Measurements from ENCODE around the gene DCUN1D3. TPM values are rescaled to one million over a fixed set of nuclear protein-coding genes. Genes with fewer than 3 reads are reported as not detected.
"Not testable (repeated sequence)": the region's sequence is repeated elsewhere in the genome, so short reads cannot be mapped to it uniquely, and the experiment has no call there.

Gene DCUN1D3, protein sequence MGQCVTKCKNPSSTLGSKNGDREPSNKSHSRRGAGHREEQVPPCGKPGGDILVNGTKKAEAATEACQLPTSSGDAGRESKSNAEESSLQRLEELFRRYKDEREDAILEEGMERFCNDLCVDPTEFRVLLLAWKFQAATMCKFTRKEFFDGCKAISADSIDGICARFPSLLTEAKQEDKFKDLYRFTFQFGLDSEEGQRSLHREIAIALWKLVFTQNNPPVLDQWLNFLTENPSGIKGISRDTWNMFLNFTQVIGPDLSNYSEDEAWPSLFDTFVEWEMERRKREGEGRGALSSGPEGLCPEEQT
- total RNA-seq (10 to 100 TPM; 12.7 to 13.2 TPM), polyA plus RNA-seq (1.4 TPM)

DNA sequence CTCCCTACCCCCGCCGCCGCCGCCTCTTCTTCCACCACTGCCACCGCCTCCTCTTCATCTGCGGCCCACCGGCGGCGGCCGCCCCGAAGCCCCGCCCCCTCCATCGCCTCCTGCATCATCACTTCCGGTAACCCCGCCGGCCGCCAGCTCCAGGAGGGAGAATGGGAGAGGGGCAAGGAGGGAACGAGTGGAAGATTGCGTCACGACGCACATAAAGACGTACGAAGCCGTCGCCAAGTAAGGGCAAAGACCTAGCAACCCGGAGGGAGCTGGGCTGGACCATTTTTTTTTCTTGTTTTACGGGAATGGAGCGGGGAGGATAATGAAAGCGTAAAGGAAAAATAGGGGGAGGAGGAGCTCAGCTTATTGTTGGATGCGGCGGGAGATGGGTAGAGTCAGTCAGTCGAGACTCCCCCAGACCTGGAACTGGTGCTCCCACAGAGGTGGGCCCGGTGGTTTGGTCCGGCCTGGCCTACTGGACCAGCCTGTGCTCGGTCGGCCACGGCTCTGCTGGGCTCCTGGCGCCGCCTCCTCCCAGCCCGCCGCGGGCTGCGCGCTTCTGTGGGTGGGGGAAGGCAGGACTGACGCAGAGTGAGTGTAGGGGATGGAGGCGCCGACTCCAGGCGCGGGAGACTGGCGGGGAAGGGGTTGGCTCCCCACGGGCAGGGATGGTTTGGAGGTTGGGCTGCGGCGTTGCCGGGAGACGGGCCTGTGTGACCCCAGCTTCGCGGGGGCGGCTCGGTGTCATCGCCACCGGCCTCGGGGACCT is at the start of gene DCUN1D3, which contains the start of gene LYRM1:
DCUN1D3 (minus strand) TSS at position 60 of the 769 bp plus-strand sequence. CDS start 37,820 bp downstream, outside the sequence.
LYRM1 (plus strand) TSS at position 473 of the 769 bp plus-strand sequence. CDS start 14,785 bp downstream, outside the sequence.
- H3K4me3 ChIP-seq (ENCODE audit: low read length): peak within 1 kb of the TSS; percentile 91
- no peaks in the 10 kb centered on the region for H3K36me3 ChIP-seq (ENCODE audit: insufficient read depth, low read length)
- peaks cover 62 to 80% (median 76%) of the 10 kb centered on the region in 3 donors for H3K4me1 Mint-ChIP-seq
- H3K27me3 Mint-ChIP-seq: peaks cover 0 to 4% of the 10 kb centered on the region in 2 donors
- peak within 1 kb of the TSS; percentile 93 to 100 (median 98) for H3K27ac Mint-ChIP-seq
- H3K9me3 Mint-ChIP-seq: peaks cover 0 to 1% (median 0%) of the 10 kb centered on the region in 5 donors
- H3K27me3 ChIP-seq (ENCODE audit: insufficient read depth, low read length, poor library complexity, severe bottlenecking): no peaks in the 10 kb centered on the region
- ChIA-PET CTCF (interaction anchor here (0.6 to 3.3 kb wide), 4 partner anchors 26 to 160 kb away, joined by 3 to 15 read pairs (median 4); no protein-coding TSS in a partner anchor), POLR2A (interaction anchor here (0.5 to 1.7 kb wide), 4 partner anchors 19 to 26 kb away, joined by 3 to 6 read pairs (median 4); no protein-coding TSS in a partner anchor)
- peaks cover 42% of the 10 kb centered on the region for H3K4me1 ChIP-seq (ENCODE audit: insufficient read depth, low read length)
- peaks cover 0 to 21% (median 8%) of the 10 kb centered on the region in 3 donors for H3K36me3 Mint-ChIP-seq
- H3K9me3 ChIP-seq (ENCODE audit: low read length): no peaks in the 10 kb centered on the region
- H3K27ac ChIP-seq (ENCODE audit: low read depth, low read length): peak within 1 kb of the TSS; percentile 96
- peak within 1 kb of the TSS; percentile 90 to 97 (median 94) for H3K4me3 Mint-ChIP-seq
- DNase-seq: peak; percentile 78 to 89 (median 85)

DNA sequence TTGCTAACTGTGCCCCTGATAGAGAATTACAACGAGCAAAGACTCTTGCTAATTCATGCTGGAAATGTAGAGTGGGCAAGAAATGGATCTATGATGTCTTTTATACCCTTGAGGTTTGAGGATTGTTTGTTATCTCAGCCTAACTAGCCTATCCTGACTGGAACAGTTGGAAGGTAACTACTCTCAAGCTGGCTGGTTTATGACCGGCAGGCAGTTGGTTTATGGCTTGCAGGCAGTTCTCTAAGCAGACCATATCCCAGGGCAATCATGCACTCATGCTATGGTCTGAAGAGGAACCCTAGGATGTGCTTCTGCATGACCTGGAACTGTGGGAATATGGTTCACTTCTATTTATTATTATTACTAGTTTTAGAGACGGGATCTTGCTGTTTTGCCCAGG is 49.5 kb upstream of the DCUN1D3 start:
- no peaks in the 10 kb centered on the region for H3K36me3 Mint-ChIP-seq
- H3K4me1 Mint-ChIP-seq: peaks cover 0 to 6% (median 5%) of the 10 kb centered on the region in 3 donors
- H3K27me3 ChIP-seq (ENCODE audit: insufficient read depth, low read length, poor library complexity, severe bottlenecking): no peaks in the 10 kb centered on the region
- H3K9me3 Mint-ChIP-seq: no peaks in the 10 kb centered on the region
- no peaks in the 10 kb centered on the region for H3K36me3 ChIP-seq (ENCODE audit: insufficient read depth, low read length)
- H3K9me3 ChIP-seq (ENCODE audit: low read length): no peaks in the 10 kb centered on the region
- H3K4me1 ChIP-seq (ENCODE audit: insufficient read depth, low read length): no peaks in the 10 kb centered on the region
- no peak overlapping the region for H3K27ac Mint-ChIP-seq
- POLR2A ChIA-PET: no interaction called here
- no peak for DNase-seq
- H3K27me3 Mint-ChIP-seq: peaks cover 3 to 4% of the 10 kb centered on the region in 2 donors
- no peak overlapping the region for H3K4me3 ChIP-seq (ENCODE audit: low read length)
- no peak overlapping the region for H3K4me3 Mint-ChIP-seq
- no peak overlapping the region for H3K27ac ChIP-seq (ENCODE audit: low read depth, low read length)
- CTCF ChIA-PET: no interaction called here

DNA sequence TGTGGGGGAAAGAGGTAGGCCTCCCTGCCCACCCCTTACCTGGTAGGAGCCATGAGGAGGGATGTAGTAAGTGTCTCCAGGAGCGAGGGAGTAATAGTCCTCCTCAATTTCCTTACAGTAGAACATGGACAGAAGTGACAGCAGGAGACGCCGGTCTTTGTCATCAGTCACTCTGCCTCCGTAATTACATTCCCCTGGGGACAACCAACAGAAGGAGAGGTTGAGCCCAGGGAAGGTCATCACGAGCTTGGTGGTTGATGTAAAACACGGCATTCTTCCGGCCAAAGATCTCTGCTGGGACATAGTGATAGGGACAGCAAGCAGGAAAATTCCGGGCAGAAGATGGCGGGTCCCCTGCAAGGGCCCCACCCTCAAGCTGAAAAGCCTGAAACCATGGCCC is 48.3 kb upstream of the DCUN1D3 start:
- POLR2A ChIA-PET: no interaction called here

DNA sequence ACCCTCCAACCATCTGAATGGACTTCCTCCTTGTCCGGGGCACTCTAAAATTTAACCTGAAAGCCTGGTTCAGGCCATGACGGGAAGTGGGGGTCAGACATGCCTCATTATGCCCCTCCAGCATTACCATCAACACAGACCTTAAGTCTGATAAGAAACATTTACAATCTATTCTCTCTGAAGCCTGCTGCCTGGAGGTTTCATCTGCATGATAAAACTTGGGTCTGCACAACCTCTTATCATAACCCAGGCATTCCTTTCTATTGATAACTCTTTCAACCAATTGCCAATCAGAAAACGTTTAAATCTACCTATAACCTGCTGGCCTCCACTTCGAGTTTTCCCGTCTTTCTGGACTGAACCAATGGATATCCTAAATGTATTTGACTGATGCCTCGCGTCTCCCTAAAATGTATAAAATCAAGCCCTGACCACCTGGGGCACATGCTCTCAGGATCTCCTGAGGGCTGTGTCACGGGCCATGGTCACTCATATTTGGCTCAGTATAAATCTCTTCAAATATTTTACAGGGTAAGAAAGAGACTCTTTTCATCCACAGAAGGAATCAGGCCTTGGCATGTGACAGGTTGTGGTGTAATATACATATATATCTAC is 46.0 kb upstream of the DCUN1D3 start:
- Histone ChIP-seq H3K4me3 (ENCODE audit: low read length) (no peak overlapping the region), H3K36me3 (ENCODE audit: insufficient read depth, low read length) (no peaks in the 10 kb centered on the region), H3K9me3 (ENCODE audit: low read length) (no peaks in the 10 kb centered on the region), H3K27me3 (ENCODE audit: insufficient read depth, low read length, poor library complexity, severe bottlenecking) (no peaks in the 10 kb centered on the region), H3K27ac (ENCODE audit: low read depth, low read length) (no peak overlapping the region), H3K4me1 (ENCODE audit: insufficient read depth, low read length) (peaks cover 4% of the 10 kb centered on the region)
- ChIA-PET POLR2A (no interaction called here), CTCF (no interaction called here)
- no peak for DNase-seq
- Mint-ChIP-seq H3K4me1 (peaks cover 3 to 16% (median 13%) of the 10 kb centered on the region in 3 donors), H3K4me3 (no peak overlapping the region), H3K9me3 (no peaks in the 10 kb centered on the region), H3K27ac (no peak overlapping the region), H3K36me3 (no peaks in the 10 kb centered on the region), H3K27me3 (peaks cover 0 to 5% of the 10 kb centered on the region in 2 donors)

More for the DNA sequence above, 48.3 kb upstream of the DCUN1D3 start:
- Mint-ChIP-seq H3K4me1 (peaks cover 0 to 9% (median 6%) of the 10 kb centered on the region in 3 donors), H3K27me3 (peaks cover 3% of the 10 kb centered on the region in 2 donors), H3K27ac (no peak overlapping the region), H3K9me3 (no peaks in the 10 kb centered on the region), H3K36me3 (no peaks in the 10 kb centered on the region), H3K4me3 (no peak overlapping the region)
- Histone ChIP-seq H3K36me3 (ENCODE audit: insufficient read depth, low read length) (no peaks in the 10 kb centered on the region), H3K4me1 (ENCODE audit: insufficient read depth, low read length) (no peaks in the 10 kb centered on the region), H3K4me3 (ENCODE audit: low read length) (no peak overlapping the region), H3K27me3 (ENCODE audit: insufficient read depth, low read length, poor library complexity, severe bottlenecking) (no peaks in the 10 kb centered on the region), H3K9me3 (ENCODE audit: low read length) (no peaks in the 10 kb centered on the region), H3K27ac (ENCODE audit: low read depth, low read length) (no peak overlapping the region)
- CTCF ChIA-PET: no interaction called here
- no peak for DNase-seq

DNA sequence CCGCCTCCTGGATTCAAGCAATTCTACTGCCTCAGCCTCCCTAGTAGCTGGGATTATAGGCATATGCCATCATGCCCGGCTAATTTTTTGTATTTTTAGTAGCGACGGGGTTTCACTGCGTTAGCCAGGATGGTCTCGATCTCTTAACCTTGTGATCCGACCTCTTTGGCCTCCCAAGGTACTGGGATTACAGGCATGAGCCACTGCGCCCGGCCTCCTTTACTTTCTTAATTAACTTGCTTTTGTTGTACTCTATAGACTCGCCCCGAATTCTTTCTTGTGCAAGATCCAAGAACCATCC is 45.4 kb upstream of the DCUN1D3 start:
- H3K36me3 ChIP-seq (ENCODE audit: insufficient read depth, low read length); H3K27me3 Mint-ChIP-seq; H3K4me1 ChIP-seq (ENCODE audit: insufficient read depth, low read length); DNase-seq; H3K27ac Mint-ChIP-seq; H3K4me3 Mint-ChIP-seq; H3K27ac ChIP-seq (ENCODE audit: low read depth, low read length); H3K4me3 ChIP-seq (ENCODE audit: low read length); CTCF ChIA-PET; POLR2A ChIA-PET; H3K9me3 ChIP-seq (ENCODE audit: low read length); H3K36me3 Mint-ChIP-seq; H3K9me3 Mint-ChIP-seq; H3K27me3 ChIP-seq (ENCODE audit: insufficient read depth, low read length, poor library complexity, severe bottlenecking): not testable (repeated sequence)
- H3K4me1 Mint-ChIP-seq: peaks cover 5 to 19% (median 17%) of the 10 kb centered on the region in 3 donors

DNA sequence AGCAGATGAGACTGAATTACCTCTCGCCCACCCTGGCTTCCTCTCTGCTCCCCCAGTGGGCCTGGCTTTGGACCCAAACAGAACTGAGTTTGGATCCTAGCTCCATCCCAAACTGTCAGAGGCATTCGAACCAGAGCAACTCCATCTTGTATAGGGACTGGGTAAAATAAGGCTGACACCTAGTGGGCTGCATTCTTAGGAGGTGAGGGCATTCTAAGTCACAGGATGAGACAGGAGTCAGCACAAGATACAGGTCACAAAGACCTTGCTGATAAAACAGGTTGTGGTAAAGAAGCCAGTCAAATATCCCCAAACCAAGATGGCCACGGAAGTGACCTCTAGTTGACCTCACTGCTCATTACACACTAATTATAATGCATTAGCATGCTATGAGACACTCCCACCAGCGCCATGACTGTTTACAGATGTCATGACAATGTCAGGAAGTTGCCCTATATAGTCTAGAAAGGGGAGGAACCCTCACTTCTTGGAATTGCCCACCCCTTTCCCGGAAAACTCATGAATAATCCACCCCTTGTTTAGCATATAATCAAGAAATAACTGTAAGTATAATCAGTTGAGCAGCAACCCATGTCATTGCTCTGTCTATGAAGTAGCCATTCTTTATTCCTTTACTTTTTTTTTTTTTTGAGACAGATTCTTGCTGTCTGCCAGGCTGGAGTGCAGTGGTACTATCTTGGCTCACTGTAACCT is 44.9 kb upstream of the DCUN1D3 start:
- Histone ChIP-seq H3K4me1 (ENCODE audit: insufficient read depth, low read length) (peaks cover 5% of the 10 kb centered on the region), H3K9me3 (ENCODE audit: low read length) (no peaks in the 10 kb centered on the region), H3K27me3 (ENCODE audit: insufficient read depth, low read length, poor library complexity, severe bottlenecking) (no peaks in the 10 kb centered on the region), H3K27ac (ENCODE audit: low read depth, low read length) (no peak overlapping the region), H3K36me3 (ENCODE audit: insufficient read depth, low read length) (no peaks in the 10 kb centered on the region), H3K4me3 (ENCODE audit: low read length) (no peak overlapping the region)
- DNase-seq: no peak
- no peaks in the 10 kb centered on the region for H3K9me3 Mint-ChIP-seq
- ChIA-PET CTCF (no interaction called here), POLR2A (no interaction called here)
- no peak overlapping the region for H3K4me3 Mint-ChIP-seq
- H3K4me1 Mint-ChIP-seq: peaks cover 5 to 19% (median 17%) of the 10 kb centered on the region in 3 donors
- H3K27me3 Mint-ChIP-seq: peaks cover 0 to 5% of the 10 kb centered on the region in 2 donors
- no peaks in the 10 kb centered on the region for H3K36me3 Mint-ChIP-seq
- peak overlapping the region in 1 of 8 donors; percentile 11 for H3K27ac Mint-ChIP-seq

DNA sequence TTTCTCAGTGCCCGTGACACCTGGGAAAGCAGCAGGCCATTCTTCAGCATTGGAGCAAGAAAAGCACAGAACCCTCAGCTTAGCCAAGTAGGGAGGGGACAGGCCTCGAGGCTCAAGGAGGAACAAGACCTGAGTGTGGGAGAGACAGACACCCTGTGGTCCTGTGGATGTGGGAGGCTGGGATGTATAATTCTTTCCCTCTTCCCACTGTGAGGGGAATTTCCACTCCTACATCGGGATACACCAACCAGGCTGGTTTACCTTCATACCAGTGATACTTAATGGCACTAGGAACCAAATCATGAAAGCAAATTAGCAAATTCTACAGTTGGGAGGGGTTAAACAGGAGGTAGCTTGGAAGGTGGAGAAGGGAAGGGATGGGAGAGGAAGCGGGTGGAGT is 42.1 kb upstream of the DCUN1D3 start:
- H3K9me3 Mint-ChIP-seq: no peaks in the 10 kb centered on the region
- no peak overlapping the region for H3K27ac Mint-ChIP-seq
- POLR2A ChIA-PET: no interaction called here
- Histone ChIP-seq H3K36me3 (ENCODE audit: insufficient read depth, low read length) (no peaks in the 10 kb centered on the region), H3K27me3 (ENCODE audit: insufficient read depth, low read length, poor library complexity, severe bottlenecking) (no peaks in the 10 kb centered on the region), H3K27ac (ENCODE audit: low read depth, low read length) (no peak overlapping the region), H3K4me1 (ENCODE audit: insufficient read depth, low read length) (peaks cover 5% of the 10 kb centered on the region), H3K9me3 (ENCODE audit: low read length) (no peaks in the 10 kb centered on the region), H3K4me3 (ENCODE audit: low read length) (no peak overlapping the region)
- H3K36me3 Mint-ChIP-seq: no peaks in the 10 kb centered on the region
- CTCF ChIA-PET: no interaction called here
- no peak overlapping the region for H3K4me3 Mint-ChIP-seq
- peaks cover 0 to 2% of the 10 kb centered on the region in 2 donors for H3K27me3 Mint-ChIP-seq
- DNase-seq: no peak
- peaks cover 5 to 19% (median 17%) of the 10 kb centered on the region in 3 donors for H3K4me1 Mint-ChIP-seq
